H1 (cell line): ENCODE measurements around the gene SLC1A7. TPM values are rescaled to one million over a fixed set of nuclear protein-coding genes. Genes with fewer than 3 reads are reported as not detected.

Experiments used
- EP300 ChIP-seq, 2 experiments: IDR thresholded peaks; 1 replicate in 1 of 2; 2 replicates in 1 of 2; pipeline ENCODE4 v1.6.1; 2011 to 2012; ENCODE audit warnings: low read depth in 2 of 2, low read length in 2 of 2, mild to moderate bottlenecking in 2 of 2, borderline replicate concordance in 1 of 2, inconsistent platforms in 1 of 2, moderate library complexity in 1 of 2
- NRF1 ChIP-seq: IDR thresholded peaks from 2 replicates; pipeline ENCODE4 v1.6.1; 2011; ENCODE audit warnings: mild to moderate bottlenecking, low read depth, low read length, improper control_type of control experiment
- polyA plus RNA-seq, 7 experiments: library from polyadenylated mRNA; depleted of rRNA in 3 of 7; stranded (reverse) in 5 of 7; unstranded in 2 of 7; fragments of >200 nt in 5 of 7; fragments of 200-250 nt in 2 of 7; gene quantifications; 1 replicate in 5 of 7; 2 replicates in 1 of 7; 4 replicates in 1 of 7; pipeline versions ENCODE4 v1.2.1 to v1.2.3, GENCODE V29; 2011 to 2013; ENCODE audit warnings: missing spikeins in 2 of 7, mixed read lengths in 2 of 7
- total RNA-seq: library from RNA; stranded (reverse); fragmentation: NEBNext Ultra II Directional; extraction: Animal tissue kit (Norgen Biotek cat#: 25700); gene quantifications from 2 replicates; pipeline ENCODE4 v1.2.1, GENCODE V29; 2021

The SLC1A7 gene
- total and polyA plus RNA-seq, 2 of the 8 experiments (the other 6 are each of a cell fraction or from before 2014, with no cell fraction given) = not detected

- TF ChIP-seq EP300 (IDR thresholded peaks at IDR 0.05; ENCODE audit: borderline replicate concordance in 1 of 2, low read depth in 2 of 2, low read length in 2 of 2) = no peak
- TF ChIP-seq NRF1 = no peak
Measured at GRCh38 chr1:53145051-53145600, 2.7 kb upstream of the SLC1A7 start (continued).
